AG04450 (cell line): ENCODE data around the gene IL27RA. TPM values are rescaled to one million over a fixed set of nuclear protein-coding genes. Genes with fewer than 3 reads are reported as not detected.
"Not testable (repeated sequence)": the region's sequence is repeated elsewhere in the genome, so short reads cannot be mapped to it uniquely, and the experiment has no call there.

Experiments
- CTCF ChIA-PET: fragments of 300-600, 350-600 bp; formaldehyde crosslinking; extraction: SDS; loops from one replicate; lab custom pipeline; 2022; ENCODE audit warnings: antibody characterized with exemption, inconsistent platforms; lab: Charles Lee
- POLR2A ChIA-PET: fragments of 350-600 bp; formaldehyde crosslinking; extraction: SDS; loops from one replicate; lab custom pipeline; 2021; ENCODE audit warnings: antibody characterized with exemption, inconsistent platforms; lab: Yijun Ruan, JAX
- DNase-seq: peaks from one replicate; pipeline ENCODE4 v3.0.0-alpha.2; 2011; ENCODE audit warnings: low read depth, low spot score
- H3K27ac ChIP-seq: one replicate; pipeline ENCODE4 v1.5.1; 2012; ENCODE audit warnings: low read depth, low read length, control low read depth
- H3K27me3 ChIP-seq: one replicate; pipeline ENCODE4 v1.6.0; 2012; ENCODE audit warnings: low read length; ENCODE audit not compliant: control insufficient read depth, insufficient read depth
- H3K4me3 ChIP-seq: 2 replicates; pipeline ENCODE4 v1.5.1; 2011; ENCODE audit warnings: mild to moderate bottlenecking, low read depth, low read length, control low read depth
- H3K9me3 ChIP-seq: 2 replicates; pipeline ENCODE4 v1.5.1; 2012; ENCODE audit warnings: low read length; ENCODE audit not compliant: control insufficient read depth, insufficient read depth
- CTCF ChIP-seq: IDR thresholded peaks from 2 replicates; pipeline ENCODE4 v1.5.1; 2011; ENCODE audit warnings: low read depth, low read length, control low read depth, inconsistent platforms
- polyA plus RNA-seq: library from polyadenylated mRNA; depleted of rRNA; stranded (reverse); fragments of >200 nt; gene quantifications from 2 replicates; pipeline ENCODE4 v1.2.3, GENCODE V29; 2011

IL27RA gene
- polyA plus RNA-seq, 1 experiment = 4.5 TPM

- no peak overlapping the region for H3K27ac ChIP-seq
- no peak overlapping the region for H3K4me3 ChIP-seq
- CTCF ChIA-PET = interaction anchor here (0.7 to 1.2 kb wide), 2 partner anchors 34 to 60 kb away, joined by 3 read pairs; no protein-coding TSS in a partner anchor
- no peaks in the 10 kb centered on the region for H3K27me3 ChIP-seq
- no peak for TF ChIP-seq CTCF
- POLR2A ChIA-PET = no interaction called here
- DNase-seq = no peak
- no peaks in the 10 kb centered on the region for H3K9me3 ChIP-seq
Measured at GRCh38 chr19:14015524-14016035, 16.0 kb upstream of the IL27RA start.

GRCh38 chr19:14019100-14019499, 12.5 kb upstream of the IL27RA start:
- Histone ChIP-seq H3K9me3 (no peaks in the 10 kb centered on the region), H3K27ac (no peak overlapping the region), H3K4me3 (no peak overlapping the region), H3K27me3 (no peaks in the 10 kb centered on the region)
- ChIA-PET CTCF (interaction anchor here (0.5 kb wide), 1 partner anchor 489 kb away, joined by 3 read pairs; no protein-coding TSS in a partner anchor), POLR2A (interaction anchor here (0.7 kb wide), 1 partner anchor 62 kb away, joined by 10 read pairs; no protein-coding TSS in a partner anchor)
- DNase-seq = no peak
- TF ChIP-seq CTCF = no peak

GRCh38 chr19:14019739-14020138, 11.8 kb upstream of the IL27RA start:
- DNase-seq, POLR2A ChIA-PET, CTCF ChIA-PET: not testable (repeated sequence)

GRCh38 chr19:14021474-14021873, 10.1 kb upstream of the IL27RA start:
- POLR2A ChIA-PET = no interaction called here

More at GRCh38 chr19:14019739-14020138, 11.8 kb upstream of the IL27RA start:
- H3K27ac ChIP-seq, H3K9me3 ChIP-seq, H3K4me3 ChIP-seq, H3K27me3 ChIP-seq: not testable (repeated sequence)

GRCh38 chr19:14022469-14022868, 9.1 kb upstream of the IL27RA start:
- H3K27me3 ChIP-seq = no peaks in the 10 kb centered on the region
- ChIA-PET CTCF (no interaction called here), POLR2A (no interaction called here)
- DNase-seq = no peak
- H3K9me3 ChIP-seq = no peaks in the 10 kb centered on the region
- no peak overlapping the region for H3K27ac ChIP-seq
- H3K4me3 ChIP-seq = no peak overlapping the region
- no peak for TF ChIP-seq CTCF

More at GRCh38 chr19:14021474-14021873, 10.1 kb upstream of the IL27RA start:
- Histone ChIP-seq H3K27ac (no peak overlapping the region), H3K27me3 (no peaks in the 10 kb centered on the region), H3K4me3 (no peak overlapping the region), H3K9me3 (no peaks in the 10 kb centered on the region)
- TF ChIP-seq CTCF = no peak
- DNase-seq = no peak
- CTCF ChIA-PET = interaction anchor here (0.6 to 1.4 kb wide), 2 partner anchors 10 to 22 kb away, joined by 3 to 8 read pairs; partner anchors contain the start of gene IL27RA
